ENCODE results near the gene TMPRSS13.
"Not testable (repeated sequence)": the region's sequence is repeated elsewhere in the genome, so short reads cannot be mapped to it uniquely, and the experiment has no call there.

The TMPRSS13 gene

DNA sequence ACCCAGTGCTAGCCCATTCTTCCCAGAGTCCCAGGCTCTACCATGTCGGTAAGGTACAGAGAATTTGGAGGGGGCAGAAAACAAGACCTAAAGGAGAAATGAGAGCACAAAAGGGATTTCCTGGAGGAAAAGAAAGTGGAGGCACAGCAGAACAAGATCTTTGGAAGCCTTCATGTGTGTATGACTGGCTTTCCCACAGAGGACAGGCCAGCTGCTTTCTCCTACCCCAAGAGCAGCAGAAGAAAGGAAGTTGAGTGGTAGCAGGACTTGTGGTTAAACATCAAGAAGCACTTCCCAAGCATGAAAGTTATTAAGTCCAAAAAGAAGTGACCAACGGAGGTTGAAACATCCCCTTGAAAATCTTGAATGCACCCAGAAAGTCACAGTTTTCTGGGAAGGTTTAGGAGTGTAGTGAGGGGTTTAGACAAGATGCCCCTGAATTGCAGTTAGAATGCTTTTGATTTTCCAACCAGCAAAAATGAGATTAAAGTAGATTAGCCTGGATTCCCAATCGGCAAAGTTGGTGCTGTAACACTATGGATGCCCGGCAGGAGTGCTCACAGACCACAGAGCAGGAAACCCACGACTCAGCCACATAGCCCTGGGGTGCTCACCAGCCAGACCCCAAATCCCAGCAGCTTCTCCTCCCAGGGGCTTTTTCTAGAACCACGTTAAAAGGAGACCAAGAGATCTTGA, 608 bp downstream of the TMPRSS13 start:
- DNase-seq, result no peak

DNA sequence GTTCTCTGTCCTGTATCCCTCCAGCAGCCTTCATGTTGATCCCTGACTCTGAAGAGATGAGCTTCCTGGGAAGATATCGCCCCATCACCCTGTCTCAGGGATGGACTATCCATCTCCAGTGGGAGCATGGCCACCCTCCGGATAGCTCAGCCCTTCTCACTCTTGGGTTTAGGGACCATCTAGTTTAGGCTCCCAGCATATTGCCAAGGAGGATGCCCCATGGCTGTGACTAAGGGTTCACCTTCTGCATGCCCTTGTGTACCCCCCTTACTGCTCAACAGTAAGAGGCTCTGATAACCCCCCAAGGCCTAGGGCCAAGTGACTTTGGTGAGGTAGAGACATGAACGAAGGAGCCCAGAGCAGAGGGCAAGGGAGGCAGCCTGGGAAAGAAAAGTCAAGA, 1.3 kb downstream of the TMPRSS13 start:
- no peak for DNase-seq

DNA sequence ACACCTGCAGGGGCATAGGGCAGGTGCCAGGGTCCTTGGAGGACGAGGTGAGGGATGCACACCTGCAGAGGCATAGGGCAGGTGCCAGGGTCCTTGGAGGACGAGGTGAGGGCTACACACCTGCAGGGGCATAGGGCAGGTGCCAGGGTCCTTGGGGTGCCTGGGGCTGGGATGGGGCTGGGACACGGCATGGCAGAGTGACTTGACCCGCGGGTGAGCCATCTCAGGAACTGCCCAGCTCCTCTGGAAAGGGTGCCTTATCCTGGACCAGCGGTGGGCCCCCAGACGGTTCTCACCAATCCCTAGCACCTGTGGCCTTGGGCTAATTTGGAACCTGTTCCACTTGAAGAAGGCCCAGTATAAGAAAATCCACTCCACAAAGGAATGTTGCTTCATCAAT, 3.0 kb downstream of the TMPRSS13 start:
- not testable (repeated sequence) for DNase-seq

DNA sequence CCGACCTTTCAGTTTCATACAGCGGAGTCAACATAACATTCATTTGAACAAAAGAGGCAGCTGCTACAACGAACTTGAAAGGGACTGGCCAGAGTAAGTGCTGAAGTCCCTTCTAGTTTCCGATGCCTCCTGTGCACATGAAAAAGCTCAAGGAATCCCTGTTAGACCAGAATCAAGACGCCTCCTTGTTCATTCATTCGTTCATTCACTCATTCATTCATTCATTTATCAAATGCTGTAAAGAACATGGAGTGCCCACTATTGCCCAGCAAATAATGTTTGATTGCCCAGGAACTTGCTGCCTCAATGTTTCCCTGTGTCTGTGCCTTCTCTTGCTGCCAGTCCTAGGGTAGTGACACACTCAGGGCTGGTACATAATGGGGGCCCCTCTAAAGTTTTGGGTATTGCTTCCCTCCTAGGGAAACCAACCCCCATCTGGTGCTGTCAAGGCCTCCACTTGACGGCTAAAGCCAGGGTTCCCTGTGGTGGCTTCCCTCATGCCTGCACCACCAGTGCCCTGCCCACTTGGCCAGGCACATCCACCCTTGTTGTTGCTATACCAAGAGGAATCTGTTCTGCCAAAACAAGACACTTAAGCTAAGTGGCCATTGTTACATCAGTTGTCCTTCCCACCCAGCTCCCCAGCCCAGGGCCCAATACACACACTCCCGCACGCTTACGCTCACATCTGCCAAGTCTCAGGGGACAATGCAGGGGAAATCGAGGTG, 3.8 kb downstream of the TMPRSS13 start:
- no peak for DNase-seq

DNA sequence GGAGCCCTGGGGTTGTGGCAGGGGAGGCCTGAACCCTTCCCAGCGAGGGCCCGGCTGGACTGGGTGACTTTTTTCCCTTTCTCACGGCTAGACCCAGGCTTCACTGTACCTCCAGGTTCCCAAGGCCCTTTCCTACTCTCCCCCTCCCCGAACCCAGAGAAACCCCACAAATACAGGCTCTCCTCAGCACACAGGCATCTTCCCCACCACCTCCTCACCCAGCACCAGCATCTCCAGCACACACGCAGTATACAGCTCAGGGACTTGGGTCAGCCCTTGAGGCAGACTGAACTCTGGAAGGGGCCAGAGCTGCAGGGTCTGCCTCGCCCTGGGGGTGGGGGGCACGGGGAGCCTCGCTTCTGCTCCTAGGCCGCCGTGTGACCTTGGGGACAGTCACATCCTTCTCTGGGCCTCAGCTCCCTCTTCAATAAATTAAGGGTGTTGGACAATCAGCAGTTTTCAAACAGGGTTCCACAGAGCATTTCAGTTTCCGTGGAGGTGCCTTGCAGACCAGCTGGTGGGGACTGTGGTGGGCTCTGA, 4.5 kb downstream of the TMPRSS13 start:
- DNase-seq, result no peak

DNA sequence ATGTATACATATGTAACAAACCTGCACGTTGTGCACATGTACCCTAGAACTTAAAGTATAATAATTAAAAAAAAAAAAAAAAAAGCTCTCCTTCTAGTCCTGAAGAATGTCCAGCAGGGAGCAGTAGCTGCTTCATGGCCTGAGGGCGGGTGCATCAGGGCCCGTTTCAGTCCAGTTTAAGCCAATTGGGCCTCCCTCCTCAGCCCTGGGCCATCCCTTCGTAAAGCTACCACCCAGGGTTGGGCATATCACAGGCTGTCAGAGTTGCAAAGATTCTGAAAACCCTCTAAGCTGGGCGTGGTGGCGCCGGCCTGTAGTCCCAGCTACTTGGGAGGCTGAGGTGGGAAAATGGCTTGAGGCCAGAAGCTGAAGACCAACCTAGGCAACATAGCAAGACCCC, 5.4 kb downstream of the TMPRSS13 start:
- no peak for DNase-seq

DNA sequence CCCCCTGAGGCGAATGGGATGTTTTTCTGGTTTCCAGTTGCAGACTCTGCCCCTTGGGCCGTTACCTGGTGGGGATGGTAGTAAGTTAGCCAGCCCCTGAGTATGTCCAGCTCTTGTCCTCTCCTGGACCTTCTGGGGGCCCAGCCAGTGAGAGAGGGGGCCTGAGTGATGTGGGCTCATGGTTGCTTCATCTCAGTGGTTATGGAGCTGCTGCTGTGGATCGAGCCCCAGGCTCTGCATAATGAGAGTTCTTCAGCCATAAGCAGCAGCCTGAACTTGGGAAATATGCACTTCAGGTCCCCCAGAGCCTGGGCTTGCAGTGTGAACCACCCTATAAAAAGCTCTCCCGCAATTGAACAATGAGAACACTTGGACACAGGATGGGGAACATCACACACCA, 5.9 kb downstream of the TMPRSS13 start:
- no peak for DNase-seq

DNA sequence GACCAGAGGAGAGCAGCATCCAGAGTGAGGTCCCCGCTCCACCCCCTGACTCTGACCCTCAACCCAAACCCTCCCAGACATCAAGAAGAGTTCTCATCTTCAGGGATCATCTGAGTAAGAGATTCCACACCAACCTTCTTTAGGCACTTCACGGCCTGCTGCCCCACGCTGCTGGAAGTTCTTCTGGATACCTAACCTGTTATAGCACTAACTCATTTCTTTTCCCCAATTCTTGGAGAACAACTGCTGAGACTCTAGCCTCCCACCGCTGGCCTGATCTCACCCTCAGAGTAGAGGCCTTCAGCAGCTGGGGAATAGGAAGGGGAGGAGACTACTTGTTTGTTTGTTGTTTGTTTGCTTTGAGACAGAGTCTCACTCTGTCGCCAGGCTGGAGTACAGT, 7.3 kb downstream of the TMPRSS13 start:
- no peak for DNase-seq

DNA sequence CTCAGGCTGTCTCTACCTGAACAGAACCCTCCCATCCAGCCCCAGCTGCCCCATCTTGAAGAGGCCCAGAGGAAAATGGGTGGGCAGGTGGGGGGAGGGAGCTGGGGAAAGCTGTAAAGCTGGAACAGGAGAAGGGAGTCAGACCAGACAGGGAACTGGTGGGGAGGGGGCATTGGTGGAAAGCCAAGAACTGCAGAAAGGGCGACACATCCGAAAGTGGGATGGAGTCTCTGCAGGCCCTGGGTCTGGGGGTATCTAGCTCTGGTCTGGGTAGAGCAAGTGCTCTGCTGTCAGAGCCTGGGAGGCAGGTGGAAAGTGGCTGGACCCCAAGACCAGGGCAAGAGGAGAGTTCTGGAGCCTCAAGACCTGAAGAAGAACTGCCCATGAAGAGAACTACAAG, 7.7 kb downstream of the TMPRSS13 start:
- no peak for DNase-seq

DNA sequence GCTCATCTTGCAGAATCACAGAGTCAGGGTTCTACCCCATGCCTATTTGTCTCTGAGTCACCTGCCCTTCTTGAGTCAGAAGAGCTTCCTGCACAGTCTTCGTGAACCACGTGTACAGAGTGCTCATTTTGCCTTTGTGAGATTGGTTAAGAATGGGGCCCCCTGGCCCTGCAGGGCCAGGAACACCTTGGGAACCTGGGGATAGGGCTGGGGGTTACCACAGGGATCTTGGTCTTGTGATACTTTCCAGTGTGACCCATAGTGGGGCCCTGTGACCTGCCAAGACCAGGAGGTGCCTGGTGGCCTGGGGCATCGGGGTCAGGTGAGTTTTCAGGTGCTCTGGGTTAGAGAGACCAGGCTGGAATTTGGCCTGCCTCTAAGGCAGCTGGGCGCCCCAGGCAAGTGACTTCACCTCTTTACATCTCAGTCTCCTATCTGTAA, 9.4 kb downstream of the TMPRSS13 start:
- no peak for DNase-seq

DNA sequence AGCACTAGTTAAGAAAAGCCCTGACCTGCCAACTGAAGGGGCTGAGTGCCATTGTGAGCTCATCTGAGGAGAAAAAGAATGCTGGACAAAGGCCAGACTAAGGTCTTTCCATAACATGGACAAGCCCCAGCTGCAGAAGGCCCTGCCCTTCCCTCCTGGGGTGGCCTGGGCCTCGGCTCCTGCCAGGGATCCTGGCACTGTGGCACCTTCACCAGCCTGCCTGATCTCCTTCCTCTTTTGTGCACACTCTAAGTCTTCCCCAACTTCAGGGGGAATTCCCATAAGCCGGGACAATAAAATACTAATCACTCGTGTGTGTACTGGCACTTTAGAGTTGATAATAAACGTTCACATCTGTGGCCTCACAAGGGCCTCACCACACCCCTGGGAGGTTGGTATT, 9.9 kb downstream of the TMPRSS13 start:
- DNase-seq, result no peak

DNA sequence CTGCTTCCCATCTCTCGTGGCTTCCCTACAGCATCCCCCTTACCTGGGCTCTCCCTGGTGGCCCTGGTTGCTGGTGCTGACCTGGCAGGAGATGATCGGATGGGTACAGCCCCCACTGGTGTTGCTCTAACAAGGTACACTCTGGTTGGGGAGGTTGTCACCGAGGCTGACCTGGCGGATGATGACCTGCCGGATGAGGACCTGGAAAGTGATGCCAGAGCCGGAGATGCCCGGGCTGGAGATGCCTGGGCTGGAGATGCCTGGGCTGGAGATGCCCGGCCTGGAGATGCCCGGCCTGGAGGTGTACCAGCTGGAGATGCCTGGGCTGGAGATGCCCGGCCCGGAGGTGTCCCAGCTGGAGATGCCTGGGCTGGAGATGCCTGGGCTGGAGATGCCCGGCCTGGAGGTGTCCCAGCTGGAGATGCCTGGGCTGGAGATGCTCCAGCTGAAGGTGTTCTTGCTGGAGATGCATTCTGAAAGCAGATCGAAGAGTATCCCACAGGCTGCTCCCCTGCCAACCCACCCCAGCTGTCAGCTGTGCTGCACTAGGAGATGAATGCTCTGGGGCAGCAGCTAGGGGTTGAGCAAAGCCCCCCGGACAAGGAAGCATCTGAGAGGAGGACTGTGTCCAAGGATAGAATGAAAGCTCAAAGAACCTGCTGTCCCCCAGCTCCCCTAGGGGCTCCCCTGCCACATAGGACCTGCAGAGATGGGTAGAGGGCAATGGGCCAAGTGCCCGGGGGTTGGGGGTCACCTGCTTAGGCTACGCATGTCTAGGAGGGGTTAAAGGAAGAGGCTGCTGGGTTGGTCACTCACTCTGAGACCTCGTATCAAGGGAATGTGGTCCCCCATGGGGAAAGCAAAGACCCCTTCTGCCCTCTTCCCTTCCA, 10.6 kb downstream of the TMPRSS13 start:
- DNase-seq, result no peak

DNA sequence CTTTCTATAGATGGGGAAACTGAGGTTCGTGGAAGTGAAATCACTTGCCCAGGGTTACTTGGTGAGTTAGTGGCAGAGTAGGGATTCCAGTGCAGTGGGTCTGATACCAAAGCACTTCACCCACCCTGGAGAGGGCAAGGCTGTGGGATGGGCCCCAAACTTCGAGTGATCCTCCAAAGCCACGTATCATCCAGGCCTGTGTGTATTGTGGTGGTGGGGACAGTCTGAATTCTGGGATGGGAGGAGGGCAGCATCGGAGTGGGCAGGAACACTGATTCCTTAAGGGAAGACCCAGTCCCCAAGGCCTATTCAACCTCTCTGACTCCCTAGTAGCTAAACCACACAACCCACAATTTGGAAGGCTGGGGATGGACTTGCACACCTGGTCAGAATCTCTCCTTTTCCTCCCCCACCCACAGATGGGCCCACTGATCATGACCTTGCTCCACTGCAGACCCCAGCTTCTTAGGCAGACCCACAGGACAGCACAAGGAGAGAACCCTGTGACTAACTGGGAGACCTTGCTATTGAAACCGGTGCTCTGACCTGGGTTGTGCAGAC, 11.5 kb downstream of the TMPRSS13 start:
- no peak for DNase-seq

DNA sequence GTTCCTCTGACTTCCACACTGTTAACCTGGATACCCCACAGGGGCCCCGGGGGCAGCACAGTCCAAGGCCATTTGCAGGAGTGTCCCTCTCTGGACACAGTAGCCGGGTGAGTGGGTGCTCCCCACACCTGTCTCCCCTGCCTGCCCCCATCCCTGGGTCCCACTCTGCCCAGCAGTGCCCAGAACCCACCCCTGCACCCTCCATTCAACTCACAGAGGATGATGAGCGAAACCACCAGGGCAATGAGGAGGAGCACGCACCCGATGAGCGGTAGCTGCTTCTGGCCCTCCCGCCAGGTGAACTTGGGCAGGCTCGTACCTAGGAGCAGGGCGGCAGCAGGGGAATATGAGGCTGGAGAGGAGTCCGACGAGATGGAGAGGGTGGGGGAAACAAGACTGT, 12.2 kb downstream of the TMPRSS13 start:
- DNase-seq, result no peak

DNA sequence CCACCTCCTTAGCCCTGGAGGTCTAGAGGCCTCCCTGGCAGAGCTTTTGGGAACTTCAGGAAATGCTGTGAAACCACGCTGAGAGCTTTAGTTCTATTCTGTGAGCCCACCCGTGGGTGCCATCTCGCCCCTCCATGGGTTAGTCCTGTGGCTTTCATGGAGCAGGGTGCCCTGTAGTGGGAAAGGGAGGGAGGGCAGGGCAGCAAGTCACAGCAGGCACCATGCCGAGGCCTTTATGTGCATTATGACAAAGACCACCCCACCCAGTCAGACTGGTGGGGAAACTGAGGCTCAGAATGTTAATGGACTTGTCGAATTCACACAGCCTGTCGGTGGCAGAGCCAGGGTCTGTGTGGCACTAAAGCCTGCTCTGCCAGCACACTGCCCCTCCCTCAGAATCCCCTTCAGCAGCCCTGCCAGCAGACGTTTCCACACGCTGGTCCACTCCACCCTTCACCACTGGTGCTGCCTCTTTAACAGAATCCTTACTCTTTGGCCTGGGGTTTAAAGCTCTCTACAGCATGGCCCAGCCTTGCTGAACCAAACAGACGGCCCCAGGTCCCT, 13.4 kb downstream of the TMPRSS13 start:
- no peak for DNase-seq

DNA sequence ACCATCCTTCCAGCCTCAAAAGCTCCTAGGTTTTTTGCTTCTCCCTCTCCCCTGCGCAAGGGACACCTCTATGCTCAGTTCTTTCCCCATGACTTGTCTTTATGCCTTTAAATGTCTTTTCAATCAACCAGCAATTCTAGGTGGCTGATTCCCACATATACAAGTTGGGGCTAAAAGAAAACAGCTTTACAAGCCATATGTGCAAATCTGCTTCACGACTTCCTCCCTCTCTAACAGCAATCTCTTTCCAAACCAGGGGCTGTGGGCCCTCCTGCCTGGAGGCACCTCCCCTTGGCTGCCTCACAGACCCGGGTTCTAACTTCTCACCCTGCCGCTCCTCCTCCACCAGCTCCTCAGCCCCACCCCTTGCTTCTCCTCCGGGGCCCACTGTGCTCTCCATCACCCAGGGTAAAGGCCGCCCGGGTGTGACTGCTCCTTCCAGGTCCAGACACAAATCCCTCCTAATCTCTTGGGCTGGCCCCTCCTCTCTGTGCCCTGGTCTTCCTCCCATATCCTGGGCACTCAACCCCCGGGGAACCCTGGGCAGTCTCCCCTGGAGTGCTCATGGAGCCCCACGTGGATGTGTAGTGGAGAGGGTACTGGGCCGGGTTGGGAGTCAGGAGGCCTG, 14.1 kb downstream of the TMPRSS13 start:
- DNase-seq, result no peak

DNA sequence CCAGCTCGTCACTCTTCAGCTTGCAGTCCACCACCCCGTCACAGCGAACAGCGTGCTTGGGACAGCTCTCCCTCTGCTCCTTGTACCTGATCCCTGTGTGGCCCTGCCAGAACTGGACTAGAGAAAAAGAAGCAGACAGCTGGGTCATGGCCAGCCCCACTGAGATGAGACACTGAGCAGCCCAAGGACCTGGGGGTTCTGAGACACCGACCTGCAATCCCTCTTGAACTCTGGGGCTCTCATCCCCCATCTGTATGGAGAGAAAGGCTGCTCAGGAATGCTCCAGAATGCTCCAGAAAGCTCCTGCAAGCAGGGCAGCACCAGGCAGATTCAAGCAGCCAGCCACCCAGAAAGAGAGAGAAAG, 14.8 kb downstream of the TMPRSS13 start:
- DNase-seq, result no peak

DNA sequence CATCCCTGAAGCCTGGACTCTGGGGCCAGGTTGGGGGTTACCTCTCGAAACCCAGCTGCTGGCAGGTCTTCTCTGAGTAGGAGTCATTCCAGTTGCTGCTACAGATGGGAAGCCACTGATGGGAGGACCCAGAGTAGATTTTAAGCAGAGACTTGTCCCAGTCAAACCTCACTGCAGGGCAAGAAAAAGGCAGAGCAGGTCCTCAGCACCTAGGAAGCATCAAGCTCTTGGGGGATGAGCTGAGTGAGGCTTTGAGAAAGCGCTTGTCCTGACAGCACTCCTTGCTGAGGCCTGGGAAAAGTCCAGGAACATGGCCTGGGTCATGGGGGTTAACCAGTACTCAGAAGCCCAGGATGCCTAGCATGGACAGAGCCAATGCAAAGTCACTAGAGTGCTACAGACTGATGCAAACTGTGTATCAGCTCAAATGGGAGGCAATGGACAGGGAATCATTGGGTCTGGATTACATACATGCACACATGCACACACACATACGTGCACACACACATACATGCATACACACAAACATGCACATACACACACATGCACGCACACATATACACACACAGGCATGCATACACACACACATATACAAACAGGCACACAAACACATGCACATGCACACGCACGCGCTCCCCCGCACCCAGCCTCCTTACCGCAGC, 15.3 kb downstream of the TMPRSS13 start:
- no peak for DNase-seq

DNA sequence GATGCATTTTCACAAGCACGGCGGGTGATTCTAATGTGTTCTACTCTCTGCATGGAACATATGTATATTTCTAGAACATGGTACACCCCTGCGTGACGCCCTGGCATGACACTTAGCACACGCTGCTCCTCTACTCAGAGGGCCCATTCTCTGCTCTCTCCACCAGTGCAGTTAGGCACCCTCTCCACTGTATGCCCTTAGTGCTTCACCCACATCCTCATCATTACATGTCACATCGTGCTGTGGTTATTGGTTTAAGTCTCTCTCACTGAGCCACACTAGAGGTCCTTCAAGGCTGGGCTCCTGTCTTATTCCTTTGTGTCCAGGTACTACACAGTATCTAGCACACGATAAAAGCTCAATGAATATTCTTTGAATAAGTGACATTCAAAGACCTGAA, 16.7 kb downstream of the TMPRSS13 start:
- DNase-seq, result no peak

DNA sequence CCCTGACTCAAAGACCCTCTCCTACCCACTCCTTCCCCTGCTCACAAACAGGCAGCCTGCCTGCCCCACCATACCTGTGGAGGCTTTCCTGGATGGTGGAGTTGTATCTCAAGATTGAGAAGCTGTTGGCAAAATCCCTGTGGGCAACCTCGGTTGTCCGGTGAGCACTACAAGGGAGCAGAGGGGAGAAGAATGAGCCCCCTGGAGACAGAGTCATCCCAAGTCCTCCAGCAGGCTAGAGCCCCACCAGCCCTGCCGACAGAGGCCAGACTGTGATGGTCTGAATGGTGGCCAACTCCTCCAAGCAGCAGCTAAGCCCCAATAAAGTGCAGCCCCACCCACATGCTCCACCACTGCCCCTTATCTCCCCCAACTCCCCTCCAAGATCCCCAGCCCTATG, 17.5 kb downstream of the TMPRSS13 start:
- DNase-seq, result no peak

DNA sequence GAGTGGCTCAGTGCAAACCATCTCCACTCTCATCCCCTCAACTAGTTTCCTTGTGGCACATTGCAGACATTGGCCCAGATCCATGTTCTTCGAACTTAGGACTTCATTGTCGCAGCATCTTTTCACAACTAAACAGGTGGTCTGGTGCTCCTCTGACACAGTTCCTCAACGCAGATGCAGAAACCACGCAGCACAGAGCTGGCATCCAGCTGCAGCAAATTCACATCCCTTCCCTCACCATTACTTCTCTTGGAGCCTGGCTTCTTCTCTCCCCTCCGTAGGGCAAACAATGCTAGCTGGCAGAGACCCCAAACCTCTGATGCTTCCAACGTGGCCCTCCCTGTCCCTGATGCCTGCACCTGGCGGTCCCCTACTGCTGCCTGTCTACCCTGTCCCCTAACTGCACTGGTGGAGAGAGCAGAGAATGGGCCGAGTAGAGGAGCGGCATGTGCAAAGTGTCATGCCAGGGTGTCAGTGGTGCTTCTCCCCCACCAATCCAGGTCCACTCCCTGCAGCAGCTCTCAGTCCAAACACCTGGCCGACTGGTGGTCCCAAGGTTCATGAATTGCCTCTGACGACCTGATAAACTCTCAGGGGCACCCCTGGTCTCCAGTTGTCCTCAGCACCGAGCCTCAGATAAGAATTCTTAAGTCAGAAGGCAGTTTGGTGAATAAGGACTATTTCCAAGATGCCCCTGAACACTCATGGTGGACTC, 18.1 kb downstream of the TMPRSS13 start:
- no peak for DNase-seq
